Endothelial cell of umbilical vein (primary cell): ENCODE measurements around the gene FIBCD1. TPM values are rescaled to one million over a fixed set of nuclear protein-coding genes. Genes with fewer than 3 reads are reported as not detected.

Experiments
- BruUV-seq: library from RNA; stranded (reverse); fragments of 400-500 nt; replicated peaks from 2 replicates; lab custom pipeline; 2021; lab: Mats Ljungman, UMichigan
- CTCF ChIA-PET: fragments of 300-600, 350-600 bp; sonication (Branson Sonifier 250); formaldehyde crosslinking; loops from one replicate; lab custom pipeline; 2021; ENCODE audit warnings: antibody characterized with exemption, inconsistent platforms; lab: Charles Lee
- POLR2A ChIA-PET: fragments of 300-600, 350-600 bp; sonication (Branson Sonifier 250); formaldehyde crosslinking; loops from one replicate; lab custom pipeline; 2021; ENCODE audit warnings: antibody characterized with exemption, inconsistent platforms; lab: Charles Lee
- DNase-seq: peaks from one replicate; pipeline ENCODE4 v3.0.0-alpha.2; 2011; ENCODE audit warnings: low read depth, low spot score
- FAIRE-seq: peaks from 2 replicates; lab custom pipeline; 2011; peaks lifted over from hg19 to GRCh38; lab: Jason Lieb, UNC
- H2AFZ ChIP-seq: 2 replicates; pipeline ENCODE4 v1.6.0; 2012; ENCODE audit warnings: low read depth, low read length, control low read depth, inconsistent platforms
- H3K27ac ChIP-seq: 2 replicates; pipeline ENCODE4 v1.5.1; 2011; ENCODE audit warnings: low read depth, mild to moderate bottlenecking, control low read depth, low read length, moderate library complexity; ENCODE audit not compliant: insufficient read depth
- H3K27me3 ChIP-seq, 2 experiments: 2 replicates each; pipeline versions ENCODE4 v1.6.0 to v1.6.1; 2011; ENCODE audit warnings: low read length in 2 of 2, mixed read lengths in 1 of 2; ENCODE audit not compliant: control insufficient read depth in 2 of 2, insufficient read depth in 2 of 2
- H3K36me3 ChIP-seq, 2 experiments: 2 replicates in 1 of 2; 3 replicates in 1 of 2; pipeline ENCODE4 v1.5.1; 2011; ENCODE audit warnings: low read length in 2 of 2, mild to moderate bottlenecking in 1 of 2, moderate library complexity in 1 of 2; ENCODE audit not compliant: control insufficient read depth in 2 of 2, insufficient read depth in 2 of 2; ENCODE audit errors: extremely low read depth in 1 of 2
- H3K4me1 ChIP-seq: 3 replicates; pipeline ENCODE4 v1.5.1; 2011; ENCODE audit warnings: mild to moderate bottlenecking, low read length; ENCODE audit not compliant: control insufficient read depth, insufficient read depth; ENCODE audit errors: extremely low read depth
- H3K4me2 ChIP-seq: 2 replicates; pipeline ENCODE4 v1.6.1; 2011; ENCODE audit warnings: low read length, control low read depth, mixed read lengths; ENCODE audit not compliant: insufficient read depth
- H3K4me3 ChIP-seq, 3 experiments: fragments of 200-600 bp in 1 of 3; sonication (generic), shearing (Covaris generic) in 1 of 3; replicated peaks in 1 of 3; 2 replicates each; pipeline ENCODE4 v1.5.1; 2011 to 2016; ENCODE audit warnings: control low read depth in 3 of 3, low read length in 3 of 3, mild to moderate bottlenecking in 2 of 3, inconsistent platforms in 1 of 3, low read depth in 1 of 3, moderate library complexity in 1 of 3; ENCODE audit not compliant: insufficient read depth in 1 of 3
- H3K79me2 ChIP-seq: 2 replicates; pipeline ENCODE4 v1.6.0; 2012; ENCODE audit warnings: low read length, inconsistent platforms; ENCODE audit not compliant: control insufficient read depth, insufficient read depth
- H3K9ac ChIP-seq: replicated peaks from 2 replicates; pipeline ENCODE3; 2011; ENCODE audit warnings: low read length, control low read depth; ENCODE audit not compliant: insufficient read depth; ENCODE audit errors: extremely low read depth
- H3K9me1 ChIP-seq: replicated peaks from 3 replicates; pipeline ENCODE4 v1.6.0; 2011; ENCODE audit warnings: mild to moderate bottlenecking, low read length; ENCODE audit not compliant: control insufficient read depth, insufficient read depth; ENCODE audit errors: extremely low read depth
- H3K9me3 ChIP-seq: replicated peaks from 2 replicates; pipeline ENCODE4 v1.5.1; 2012; ENCODE audit warnings: low read length, inconsistent platforms; ENCODE audit not compliant: control insufficient read depth, insufficient read depth
- H4K20me1 ChIP-seq: replicated peaks from 2 replicates; pipeline ENCODE3; 2011; ENCODE audit warnings: mild to moderate bottlenecking, low read length; ENCODE audit not compliant: control insufficient read depth, insufficient read depth; ENCODE audit errors: extremely low read depth
- EZH2 ChIP-seq: IDR thresholded peaks from 2 replicates; pipeline ENCODE4 v1.6.1; 2012; ENCODE audit warnings: borderline replicate concordance, low read depth, mild to moderate bottlenecking, moderate library complexity, low read length, inconsistent platforms; ENCODE audit not compliant: severe bottlenecking
- FOS ChIP-seq: IDR thresholded peaks from 2 replicates; pipeline ENCODE4 v1.6.1; 2011; ENCODE audit warnings: mild to moderate bottlenecking, low read length, moderate library complexity, borderline replicate concordance; ENCODE audit not compliant: insufficient read depth
- GATA2 ChIP-seq: IDR thresholded peaks from 2 replicates; pipeline ENCODE4 v1.7.0; 2011; ENCODE audit warnings: low read depth, mild to moderate bottlenecking, moderate library complexity, mixed read lengths, low read length; ENCODE audit not compliant: insufficient read length, insufficient read depth
- JUN ChIP-seq: IDR thresholded peaks from 2 replicates; pipeline ENCODE4 v1.6.1; 2011; ENCODE audit warnings: borderline replicate concordance, low read depth; ENCODE audit not compliant: insufficient read length, insufficient read depth
- MYC ChIP-seq: IDR thresholded peaks from one replicate; pipeline ENCODE4 v1.6.1; 2011; ENCODE audit warnings: mild to moderate bottlenecking, low read depth, low read length
- POLR2A ChIP-seq: IDR thresholded peaks from 2 replicates; pipeline ENCODE4 v1.6.1; 2012; ENCODE audit warnings: low read depth, mild to moderate bottlenecking, control low read depth, low read length
- POLR2AphosphoS5 ChIP-seq: IDR thresholded peaks from 2 replicates; pipeline ENCODE4 v1.6.1; 2012; ENCODE audit warnings: low read depth, mild to moderate bottlenecking, control low read depth, low read length, moderate library complexity; ENCODE audit not compliant: insufficient read depth
- dilution Hi-C: fragments of 300-500 bp; cut with MboI; formaldehyde crosslinking; loops from one replicate; pipeline ENCODE4 v1.15.0; 2019; ENCODE audit warnings: low sequenced_read_pairs; ENCODE audit not compliant: extremely low pct_ligation_motif_present
- intact Hi-C: fragments of 100-400 bp; cut with micrococcal nuclease; formaldehyde crosslinking; loops from one replicate; pipeline ENCODE4 v1.10.0; 2022
- polyA plus RNA-seq, 4 experiments: library from polyadenylated mRNA; depleted of rRNA in 3 of 4; stranded (reverse) in 3 of 4; unstranded in 1 of 4; fragments of >200 nt; gene quantifications; 2 replicates each; pipeline versions ENCODE4 v1.2.1 to v1.2.3, GENCODE V29; 2011 to 2012; ENCODE audit warnings: missing spikeins in 1 of 4
- total RNA-seq: library from RNA; stranded (reverse); gene quantifications from 2 replicates; pipeline ENCODE4 v1.2.3, GENCODE V29; 2021
- TF ChIP-seq, protein P1 (sequence below), 2 donors: IDR thresholded peaks; 1 replicate in 1 of 2; 2 replicates in 1 of 2; pipeline ENCODE4 v1.5.1; 2011; ENCODE audit warnings: low read length in 2 of 2, mild to moderate bottlenecking in 2 of 2, moderate library complexity in 2 of 2, control low read depth in 1 of 2, inconsistent platforms in 1 of 2, low read depth in 1 of 2; ENCODE audit not compliant: insufficient read depth in 1 of 2; ENCODE audit errors: extremely low read depth in 1 of 2
- TF ChIP-seq, protein P2 (sequence below): IDR thresholded peaks from 2 replicates; pipeline ENCODE4 v1.6.1; 2011; ENCODE audit not compliant: insufficient read depth, insufficient read length

FIBCD1 gene
- total and polyA plus RNA-seq, 2 donors (not counting 3 experiments of a cell fraction or from before 2014, with no cell fraction given) = 0.14 TPM; not detected in 1

DNA sequence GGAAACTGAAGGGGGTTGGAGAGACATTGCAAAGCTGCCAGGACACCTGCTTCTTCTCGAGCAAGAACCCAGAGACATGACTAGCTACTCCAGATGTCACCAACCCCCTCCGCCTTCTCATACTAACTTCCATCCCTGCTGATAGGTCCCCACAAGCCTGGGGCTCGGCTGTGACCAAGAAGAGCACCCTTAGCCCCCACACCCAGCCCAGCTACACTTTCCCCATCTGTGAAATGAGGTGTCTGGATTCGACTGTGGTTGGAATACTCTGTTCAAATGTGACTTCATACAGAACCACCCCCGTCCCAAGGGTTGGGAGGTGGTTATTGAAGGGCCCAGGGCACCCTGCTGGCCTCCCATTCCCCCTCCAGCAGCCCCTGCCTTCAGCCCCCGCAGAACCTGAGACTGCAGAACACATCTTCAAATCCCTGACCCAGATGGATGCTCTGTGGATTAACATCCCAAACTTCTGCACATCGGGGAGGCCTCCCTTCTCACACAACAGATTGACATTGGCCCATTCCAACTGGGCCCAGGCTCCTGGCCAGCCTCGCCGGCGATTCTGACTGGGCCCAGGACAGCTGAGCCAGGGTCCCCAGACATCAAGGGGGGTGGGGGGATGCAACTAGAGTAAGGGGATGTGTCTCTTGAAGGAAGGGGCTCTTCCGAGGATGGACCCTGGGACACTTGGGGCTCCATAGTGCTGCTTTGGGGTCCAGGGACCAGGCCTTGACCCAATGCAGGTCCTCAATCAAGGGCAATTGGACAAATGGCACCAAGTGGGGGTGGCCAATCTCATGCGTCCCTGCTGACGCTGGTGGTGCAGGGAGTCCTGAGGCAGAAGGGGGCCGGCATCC lies 21.7 kb upstream of the FIBCD1 start:
- Histone ChIP-seq H2AFZ (no peak overlapping the region), H3K4me2 (no peak overlapping the region), H3K27ac (no peak overlapping the region), H3K4me1 (peaks cover 12% of the 10 kb centered on the region), H3K9me1 (no peaks in the 10 kb centered on the region), H3K79me2 (no peaks in the 10 kb centered on the region), H3K9ac (no peak overlapping the region), H3K9me3 (no peaks in the 10 kb centered on the region), H3K36me3 (no peaks in the 10 kb centered on the region), H4K20me1 (no peaks in the 10 kb centered on the region), H3K27me3 (no peaks in the 10 kb centered on the region), H3K4me3 (no peak overlapping the region)
- ChIA-PET CTCF (interaction anchor here (1.1 kb wide), 1 partner anchor 37 kb away, joined by 3 read pairs; no protein-coding TSS in a partner anchor), POLR2A (no interaction called here)
- DNase-seq = no peak
- dilution Hi-C loops (no loop called here), intact Hi-C loops (no loop called here)
- TF ChIP-seq MYC (no peak), GATA2 (no peak), POLR2AphosphoS5 (no peak), JUN (no peak), POLR2A (no peak), FOS (no peak), EZH2 (no peak)
- TF ChIP-seq, protein P1, sequence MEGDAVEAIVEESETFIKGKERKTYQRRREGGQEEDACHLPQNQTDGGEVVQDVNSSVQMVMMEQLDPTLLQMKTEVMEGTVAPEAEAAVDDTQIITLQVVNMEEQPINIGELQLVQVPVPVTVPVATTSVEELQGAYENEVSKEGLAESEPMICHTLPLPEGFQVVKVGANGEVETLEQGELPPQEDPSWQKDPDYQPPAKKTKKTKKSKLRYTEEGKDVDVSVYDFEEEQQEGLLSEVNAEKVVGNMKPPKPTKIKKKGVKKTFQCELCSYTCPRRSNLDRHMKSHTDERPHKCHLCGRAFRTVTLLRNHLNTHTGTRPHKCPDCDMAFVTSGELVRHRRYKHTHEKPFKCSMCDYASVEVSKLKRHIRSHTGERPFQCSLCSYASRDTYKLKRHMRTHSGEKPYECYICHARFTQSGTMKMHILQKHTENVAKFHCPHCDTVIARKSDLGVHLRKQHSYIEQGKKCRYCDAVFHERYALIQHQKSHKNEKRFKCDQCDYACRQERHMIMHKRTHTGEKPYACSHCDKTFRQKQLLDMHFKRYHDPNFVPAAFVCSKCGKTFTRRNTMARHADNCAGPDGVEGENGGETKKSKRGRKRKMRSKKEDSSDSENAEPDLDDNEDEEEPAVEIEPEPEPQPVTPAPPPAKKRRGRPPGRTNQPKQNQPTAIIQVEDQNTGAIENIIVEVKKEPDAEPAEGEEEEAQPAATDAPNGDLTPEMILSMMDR (IDR thresholded peaks at IDR 0.05; ENCODE audit: extremely low read depth in 1 of 2, insufficient read depth in 1 of 2, low read depth in 1 of 2, low read length in 2 of 2) = no peak
- TF ChIP-seq, protein P2, sequence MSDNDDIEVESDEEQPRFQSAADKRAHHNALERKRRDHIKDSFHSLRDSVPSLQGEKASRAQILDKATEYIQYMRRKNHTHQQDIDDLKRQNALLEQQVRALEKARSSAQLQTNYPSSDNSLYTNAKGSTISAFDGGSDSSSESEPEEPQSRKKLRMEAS = no peak
- no TSS peak for BruUV-seq
- FAIRE-seq = no peak
